Fibroblast of pulmonary artery (primary cell): ENCODE data around the gene RRBP1.

Experiments used
- DNase-seq: peaks from one replicate; pipeline ENCODE4 v3.0.0-alpha.2; 2010; ENCODE audit warnings: low read depth
- H3K4me3 ChIP-seq: replicated peaks from 2 replicates; pipeline ENCODE4 v1.5.1; 2011; ENCODE audit warnings: low read depth, mild to moderate bottlenecking, control low read depth, low read length, moderate library complexity
- CTCF ChIP-seq: IDR thresholded peaks from 2 replicates; pipeline ENCODE4 v1.5.1; 2011; ENCODE audit warnings: mild to moderate bottlenecking, control low read depth, low read length, inconsistent platforms; ENCODE audit errors: missing control alignments

Gene RRBP1

GRCh38 chr20:17658648-17658993, 23.4 kb downstream of the RRBP1 start:
- DNase-seq = no peak
- TF ChIP-seq CTCF = no peak
- H3K4me3 ChIP-seq = no peak overlapping the region

GRCh38 chr20:17657898-17658647, 24.0 kb downstream of the RRBP1 start:
- no peak for DNase-seq
- no peak overlapping the region for H3K4me3 ChIP-seq
- no peak for TF ChIP-seq CTCF

- no peak for TF ChIP-seq CTCF
- DNase-seq = no peak
- H3K4me3 ChIP-seq = no peak overlapping the region
Observed at GRCh38 chr20:17657079-17657825, 24.8 kb downstream of the RRBP1 start.

- no peak for TF ChIP-seq CTCF
- no peak for DNase-seq
Observed at GRCh38 chr20:17655865-17656479, 26.1 kb downstream of the RRBP1 start.

GRCh38 chr20:17655286-17655651, 26.8 kb downstream of the RRBP1 start:
- TF ChIP-seq CTCF = no peak
- H3K4me3 ChIP-seq = no peak overlapping the region
- DNase-seq = peak; percentile 40

More at GRCh38 chr20:17655865-17656479, 26.1 kb downstream of the RRBP1 start:
- no peak overlapping the region for H3K4me3 ChIP-seq

- no peak overlapping the region for H3K4me3 ChIP-seq
- DNase-seq = peak; percentile 72
- peak; percentile 78 for TF ChIP-seq CTCF
Observed at GRCh38 chr20:17654649-17655285, 27.3 kb downstream of the RRBP1 start.
